Measurements from ENCODE around the gene YWHAQ. TPM values are rescaled to one million over a fixed set of nuclear protein-coding genes. Genes with fewer than 3 reads are reported as not detected.
A peak's percentile ranks its signal among the peaks of the same experiment; 100 is the strongest.

YWHAQ gene
- total and polyA plus RNA-seq, 9 of the 15 experiments (the other 6 are each of a cell fraction or from before 2014, with no cell fraction given), result 63.1 to 359 (median 203) TPM

- Histone ChIP-seq H3K9me3 (replicated peaks; ENCODE audit: control insufficient read depth, insufficient read depth, low read depth, low read length) (no peaks in the 10 kb centered on the region), H3K9me1 (ENCODE audit: control insufficient read depth, insufficient read depth, low read length) (no peaks in the 10 kb centered on the region), H2AFZ (ENCODE audit: low read depth, low read length) (no peak overlapping the region), H3K27ac (ENCODE audit: extremely low read depth, low read depth, low read length) (no peak overlapping the region), H3K4me2 (ENCODE audit: insufficient read depth, low read length) (no peak overlapping the region), H3K4me1 (replicated peaks in 1 of 2; ENCODE audit: control insufficient read depth in 2 of 2, insufficient read depth in 2 of 2, low read length in 2 of 2) (no peaks in the 10 kb centered on the region; a peak in 1 of 5 replicates), H3K36me3 (ENCODE audit: control insufficient read depth, insufficient read depth, low read length) (no peaks in the 10 kb centered on the region), H4K20me1 (replicated peaks; ENCODE audit: control insufficient read depth, insufficient read depth, low read length) (no peaks in the 10 kb centered on the region), H3K9ac (ENCODE audit: insufficient read depth in 1 of 2, low read depth in 2 of 2, low read length in 2 of 2) (no peak overlapping the region), H3K27me3 (ENCODE audit: control insufficient read depth in 2 of 2, insufficient read depth in 2 of 2, low read length in 2 of 2) (peaks cover 9 to 11% of the 10 kb centered on the region in 2 experiments; a peak in 3 of 5 replicates), H3K79me2 (ENCODE audit: control insufficient read depth, insufficient read depth, low read length) (no peaks in the 10 kb centered on the region), H3K4me3 (no peak overlapping the region)
- in situ Hi-C loops (cut with MboI), result no loop called here
- 53% methylated on average over 3 of the region's 3 CpGs for WGBS (ENCODE audit: insufficient coverage, low coverage, missing lambda C conversion rate)
- ChIA-PET POLR2A (interaction anchor here (1.1 kb wide), 1 partner anchor 14 kb away, joined by 3 read pairs; no protein-coding TSS in a partner anchor), CTCF (ENCODE audit: low intra/inter-chr PET ratio) (no interaction called here)
- TF ChIP-seq SMAD2 (IDR thresholded peaks at IDR 0.05; ENCODE audit: low read depth, low read length) (no peak), HNRNPUL1 (IDR thresholded peaks at IDR 0.05; ENCODE audit: low read length) (no peak), SRSF9 (IDR thresholded peaks at IDR 0.05; ENCODE audit: borderline replicate concordance, low read depth, low read length) (no peak), ATF4 (CRISPR knock-in tag; IDR thresholded peaks at IDR 0.05) (no peak), PCBP1 (IDR thresholded peaks at IDR 0.05; ENCODE audit: low read depth, low read length, poor library complexity, severe bottlenecking) (no peak), ELF1 (tag; IDR thresholded peaks at IDR 0.05) (no peak), CBFB (CRISPR knock-in tag; IDR thresholded peaks at IDR 0.05) (no peak)
- FAIRE-seq, result peak; percentile 23
- no peak for DNase-seq (ENCODE audit: extremely low read depth in 1 of 4, low spot score in 3 of 4)
- ATAC-seq, result no peak; the same call in 2 of the 3 replicates
- no TSS peak for BruUV-seq (replicated peaks)
- intact Hi-C loops (cut with micrococcal nuclease), result no loop called here
Measured at GRCh38 chr2:9667826-9668225, 37.0 kb upstream of the YWHAQ start.

Data from K562 (cell line).